ENCODE data around the gene ST6GAL1. TPM values are rescaled to one million over a fixed set of nuclear protein-coding genes. Genes with fewer than 3 reads are reported as not detected.
"Not testable (repeated sequence)": the region's sequence is repeated elsewhere in the genome, so short reads cannot be mapped to it uniquely, and the experiment has no call there.

Gene ST6GAL1, protein sequence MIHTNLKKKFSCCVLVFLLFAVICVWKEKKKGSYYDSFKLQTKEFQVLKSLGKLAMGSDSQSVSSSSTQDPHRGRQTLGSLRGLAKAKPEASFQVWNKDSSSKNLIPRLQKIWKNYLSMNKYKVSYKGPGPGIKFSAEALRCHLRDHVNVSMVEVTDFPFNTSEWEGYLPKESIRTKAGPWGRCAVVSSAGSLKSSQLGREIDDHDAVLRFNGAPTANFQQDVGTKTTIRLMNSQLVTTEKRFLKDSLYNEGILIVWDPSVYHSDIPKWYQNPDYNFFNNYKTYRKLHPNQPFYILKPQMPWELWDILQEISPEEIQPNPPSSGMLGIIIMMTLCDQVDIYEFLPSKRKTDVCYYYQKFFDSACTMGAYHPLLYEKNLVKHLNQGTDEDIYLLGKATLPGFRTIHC
- total RNA-seq = 63.1 and 68.2 TPM in 2 replicates
- long read RNA-seq, full-length matches to known transcripts = 1 of 51 reads
- long read RNA-seq, partial matches to known transcripts = 8 of 51 reads
- long read RNA-seq, other reads (novel, unspliced or antisense) = 42 of 51 reads

- Mint-ChIP-seq H3K27me3 (ENCODE audit: unreplicated experiment) (peaks cover 1% of the 10 kb centered on the region), H3K4me3 (ENCODE audit: unreplicated experiment) (peak within 1 kb of the TSS; percentile 95), H3K27ac (ENCODE audit: unreplicated experiment) (peak within 1 kb of the TSS; percentile 86), H3K4me1 (ENCODE audit: unreplicated experiment) (peaks cover 30% of the 10 kb centered on the region), H3K9me3 (ENCODE audit: unreplicated experiment) (no peaks in the 10 kb centered on the region), H3K36me3 (ENCODE audit: unreplicated experiment) (peaks cover 12% of the 10 kb centered on the region)
- peak; percentile 22 for TF ChIP-seq CTCF (IDR thresholded peaks at IDR 0.05)
- no peak for DNase-seq (ENCODE audit: extremely low spot score, unreplicated experiment)
Observed at GRCh38 chr3:186930143-186930640, at the start of gene ST6GAL1. ST6GAL1 (plus strand) TSS chr3:186930526; CDS start chr3:187042704, 112,178 bp downstream.

GRCh38 chr3:186882150-186882524 is 48.2 kb upstream of the ST6GAL1 start:
- Mint-ChIP-seq H3K27ac (ENCODE audit: unreplicated experiment) (no peak overlapping the region), H3K4me1 (ENCODE audit: unreplicated experiment) (peaks cover 9% of the 10 kb centered on the region), H3K36me3 (ENCODE audit: unreplicated experiment) (no peaks in the 10 kb centered on the region), H3K27me3 (ENCODE audit: unreplicated experiment) (no peaks in the 10 kb centered on the region), H3K4me3 (ENCODE audit: unreplicated experiment) (no peak overlapping the region), H3K9me3 (ENCODE audit: unreplicated experiment) (peaks cover 2% of the 10 kb centered on the region)
- no peak for TF ChIP-seq CTCF (IDR thresholded peaks at IDR 0.05)
- DNase-seq (ENCODE audit: extremely low spot score, unreplicated experiment) = no peak

GRCh38 chr3:186882881-186883685 is 47.2 kb upstream of the ST6GAL1 start:
- H3K27ac Mint-ChIP-seq (ENCODE audit: unreplicated experiment) = no peak overlapping the region
- DNase-seq (ENCODE audit: extremely low spot score, unreplicated experiment) = no peak
- no peak overlapping the region for H3K4me3 Mint-ChIP-seq (ENCODE audit: unreplicated experiment)
- H3K36me3 Mint-ChIP-seq (ENCODE audit: unreplicated experiment) = no peaks in the 10 kb centered on the region
- peaks cover 9% of the 10 kb centered on the region for H3K4me1 Mint-ChIP-seq (ENCODE audit: unreplicated experiment)
- H3K27me3 Mint-ChIP-seq (ENCODE audit: unreplicated experiment) = no peaks in the 10 kb centered on the region
- TF ChIP-seq CTCF (IDR thresholded peaks at IDR 0.05) = no peak
- H3K9me3 Mint-ChIP-seq (ENCODE audit: unreplicated experiment) = no peaks in the 10 kb centered on the region

DNA sequence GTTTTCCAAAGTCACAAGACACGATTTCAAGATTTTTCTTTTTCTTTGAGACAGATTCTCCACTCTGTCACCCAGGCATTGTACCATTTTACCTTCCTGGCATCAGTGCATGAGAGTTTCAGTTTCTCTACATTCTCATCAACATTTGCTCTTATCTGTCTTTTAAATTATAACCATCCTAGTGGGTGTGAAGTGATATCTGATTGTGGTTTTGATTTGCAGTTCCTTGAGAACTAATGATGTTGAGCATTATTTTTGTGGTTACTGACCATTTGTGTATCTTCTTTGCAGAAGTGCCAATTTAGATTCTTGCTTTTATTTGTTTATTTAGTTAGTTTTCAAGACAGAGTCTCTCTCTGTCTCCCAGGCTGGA is 46.7 kb upstream of the ST6GAL1 start:
- Mint-ChIP-seq H3K27ac (ENCODE audit: unreplicated experiment) (no peak overlapping the region), H3K9me3 (ENCODE audit: unreplicated experiment) (no peaks in the 10 kb centered on the region), H3K4me1 (ENCODE audit: unreplicated experiment) (peaks cover 12% of the 10 kb centered on the region), H3K27me3 (ENCODE audit: unreplicated experiment) (peaks cover 4% of the 10 kb centered on the region), H3K4me3 (ENCODE audit: unreplicated experiment) (no peak overlapping the region), H3K36me3 (ENCODE audit: unreplicated experiment) (no peaks in the 10 kb centered on the region)
- no peak for TF ChIP-seq CTCF (IDR thresholded peaks at IDR 0.05)
- no peak for DNase-seq (ENCODE audit: extremely low spot score, unreplicated experiment)

DNA sequence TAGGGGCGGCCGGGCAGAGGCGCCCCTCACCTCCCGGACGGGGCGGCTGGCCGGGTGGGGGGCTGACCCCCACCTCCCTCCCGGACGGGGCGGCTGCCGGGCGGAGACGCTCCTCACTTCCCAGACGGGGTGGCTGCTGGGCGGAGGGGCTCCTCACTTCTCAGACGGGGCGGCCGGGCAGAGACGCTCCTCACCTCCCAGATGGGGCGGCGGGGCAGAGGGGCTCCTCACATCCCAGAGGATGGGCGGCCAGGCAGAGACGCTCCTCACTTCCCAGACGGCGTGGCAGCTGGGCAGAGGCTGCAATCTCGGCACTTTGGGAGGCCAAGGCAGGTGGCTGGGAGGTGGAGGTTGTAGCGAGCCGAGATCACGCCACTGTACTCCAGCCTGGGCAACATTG is 45.5 kb upstream of the ST6GAL1 start:
- H3K27ac Mint-ChIP-seq (ENCODE audit: unreplicated experiment); H3K4me3 Mint-ChIP-seq (ENCODE audit: unreplicated experiment); H3K9me3 Mint-ChIP-seq (ENCODE audit: unreplicated experiment); H3K27me3 Mint-ChIP-seq (ENCODE audit: unreplicated experiment); DNase-seq (ENCODE audit: extremely low spot score, unreplicated experiment); H3K36me3 Mint-ChIP-seq (ENCODE audit: unreplicated experiment): not testable (repeated sequence)
- H3K4me1 Mint-ChIP-seq (ENCODE audit: unreplicated experiment) = peaks cover 13% of the 10 kb centered on the region
